Neural progenitor cell (in vitro differentiated cells): ENCODE measurements around the gene CAPZB. TPM values are rescaled to one million over a fixed set of nuclear protein-coding genes. Genes with fewer than 3 reads are reported as not detected.

ENCODE experiments used
- DNase-seq: peaks from one replicate; pipeline ENCODE4 v3.0.0-alpha.2; 2016; ENCODE audit warnings: low spot score
- H2AFZ ChIP-seq: fragments of 200-600 bp; sonication (generic); replicated peaks from 2 replicates; pipeline ENCODE4 v1.6.1; 2016; ENCODE audit warnings: antibody characterized with exemption
- H3F3A ChIP-seq: fragments of 200-600 bp; sonication (generic); 2 replicates; pipeline ENCODE4 v1.6.1; 2016; ENCODE audit warnings: antibody characterized with exemption, low read depth
- H3K27ac ChIP-seq: fragments of 200-600 bp; sonication (generic); 2 replicates; pipeline ENCODE4 v1.5.1; 2016; ENCODE audit warnings: mild to moderate bottlenecking
- H3K27me3 ChIP-seq: fragments of 200-600 bp; sonication (generic); 2 replicates; pipeline ENCODE4 v1.6.1; 2016; ENCODE audit warnings: mild to moderate bottlenecking, moderate library complexity
- H3K36me3 ChIP-seq: fragments of 200-600 bp; sonication (generic); 2 replicates; pipeline ENCODE4 v1.5.1; 2016
- H3K4me1 ChIP-seq: fragments of 200-600 bp; sonication (generic); 2 replicates; pipeline ENCODE4 v1.6.1; 2016; ENCODE audit warnings: mixed run types
- H3K4me2 ChIP-seq: fragments of 200-600 bp; sonication (generic); 2 replicates; pipeline ENCODE4 v1.6.1; 2016
- H3K4me3 ChIP-seq: fragments of 200-600 bp; sonication (generic); 2 replicates; pipeline ENCODE4 v1.5.1; 2016
- H3K79me2 ChIP-seq: fragments of 200-600 bp; sonication (generic); 2 replicates; pipeline ENCODE4 v1.6.1; 2016; ENCODE audit warnings: low read depth
- H3K9ac ChIP-seq: fragments of 200-600 bp; sonication (generic); 2 replicates; pipeline ENCODE4 v1.6.1; 2016
- H3K9me3 ChIP-seq: fragments of 200-600 bp; sonication (generic); 2 replicates; pipeline ENCODE4 v1.5.1; 2016; ENCODE audit warnings: low read depth
- H4K20me1 ChIP-seq: fragments of 200-600 bp; sonication (generic); 2 replicates; pipeline ENCODE4 v1.6.1; 2016; ENCODE audit warnings: low read depth
- H3K27ac Mint-ChIP-seq: 3 replicates; pipeline ENCODE4 v1.8.0; 2021; ENCODE audit warnings: mixed read lengths
- H3K27me3 Mint-ChIP-seq: 2 replicates; pipeline ENCODE4 v1.8.0; 2022; ENCODE audit warnings: low read depth, mild to moderate bottlenecking, inconsistent platforms, moderate library complexity, mixed read lengths; ENCODE audit not compliant: insufficient read depth
- H3K36me3 Mint-ChIP-seq: 3 replicates; pipeline ENCODE4 v1.8.0; 2021; ENCODE audit warnings: mixed read lengths
- H3K4me1 Mint-ChIP-seq: 3 replicates; pipeline ENCODE4 v1.8.0; 2021; ENCODE audit warnings: mixed read lengths
- H3K4me3 Mint-ChIP-seq: 3 replicates; pipeline ENCODE4 v1.8.0; 2021; ENCODE audit warnings: mild to moderate bottlenecking, moderate library complexity, mixed read lengths
- H3K9me3 Mint-ChIP-seq: 3 replicates; pipeline ENCODE4 v1.8.0; 2020; ENCODE audit warnings: mixed read lengths
- EZH2 ChIP-seq: fragments of 200-600 bp; sonication (generic); IDR thresholded peaks from 2 replicates; pipeline ENCODE4 v1.6.1; 2017; ENCODE audit warnings: antibody characterized with exemption, mild to moderate bottlenecking, moderate library complexity
- EZH2phosphoT487 ChIP-seq: fragments of 200-600 bp; sonication (generic); IDR thresholded peaks from 2 replicates; pipeline ENCODE4 v1.6.1; 2017; ENCODE audit warnings: antibody characterized with exemption
- total RNA-seq: library from RNA; depleted of rRNA; stranded (reverse); fragments of >200 nt; gene quantifications from 2 replicates; pipeline ENCODE4 v1.2.3, GENCODE V29; 2015; ENCODE audit warnings: low replicate concordance
- TF ChIP-seq, protein P1 (sequence below): fragments of 200-600 bp; sonication (generic); IDR thresholded peaks from 2 replicates; pipeline ENCODE4 v1.5.1; 2017; ENCODE audit warnings: antibody characterized with exemption, mild to moderate bottlenecking

Gene CAPZB
- total RNA-seq, 1 donor from 2014 or later, result 134 TPM

DNA sequence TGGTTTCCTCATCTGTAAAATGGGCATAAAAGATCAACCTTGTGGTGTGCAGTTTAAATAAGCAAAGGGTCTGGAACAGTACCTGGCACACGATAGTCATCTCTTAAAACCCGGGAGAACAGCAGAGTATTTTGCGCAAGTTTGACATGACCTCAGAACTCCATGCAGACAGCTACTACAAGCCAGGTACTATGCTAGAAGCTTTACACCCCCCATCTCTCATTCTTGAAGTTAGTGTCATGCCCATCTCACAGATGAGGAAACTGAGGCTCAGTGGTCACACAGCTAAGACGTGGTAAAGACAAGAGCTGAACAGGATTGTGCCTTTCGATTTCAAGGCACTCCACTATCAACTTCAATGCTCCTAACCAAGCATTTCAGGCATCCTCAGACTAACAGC, 78.7 kb downstream of the CAPZB start:
- Histone ChIP-seq H3K27ac (peak overlapping the region; percentile 76), H3K9me3 (no peaks in the 10 kb centered on the region), H3K4me2 (peak overlapping the region; percentile 64), H3F3A (peaks cover 56% of the 10 kb centered on the region), H3K4me3 (no peak overlapping the region), H3K27me3 (no peaks in the 10 kb centered on the region), H2AFZ (no peak overlapping the region), H4K20me1 (peaks cover 88% of the 10 kb centered on the region), H3K36me3 (no peaks in the 10 kb centered on the region), H3K79me2 (peaks cover 81% of the 10 kb centered on the region), H3K4me1 (peaks cover 76% of the 10 kb centered on the region), H3K9ac (no peak overlapping the region)
- H3K36me3 Mint-ChIP-seq, result peaks cover 3% of the 10 kb centered on the region
- peaks cover 72% of the 10 kb centered on the region for H3K4me1 Mint-ChIP-seq
- TF ChIP-seq, protein P1, sequence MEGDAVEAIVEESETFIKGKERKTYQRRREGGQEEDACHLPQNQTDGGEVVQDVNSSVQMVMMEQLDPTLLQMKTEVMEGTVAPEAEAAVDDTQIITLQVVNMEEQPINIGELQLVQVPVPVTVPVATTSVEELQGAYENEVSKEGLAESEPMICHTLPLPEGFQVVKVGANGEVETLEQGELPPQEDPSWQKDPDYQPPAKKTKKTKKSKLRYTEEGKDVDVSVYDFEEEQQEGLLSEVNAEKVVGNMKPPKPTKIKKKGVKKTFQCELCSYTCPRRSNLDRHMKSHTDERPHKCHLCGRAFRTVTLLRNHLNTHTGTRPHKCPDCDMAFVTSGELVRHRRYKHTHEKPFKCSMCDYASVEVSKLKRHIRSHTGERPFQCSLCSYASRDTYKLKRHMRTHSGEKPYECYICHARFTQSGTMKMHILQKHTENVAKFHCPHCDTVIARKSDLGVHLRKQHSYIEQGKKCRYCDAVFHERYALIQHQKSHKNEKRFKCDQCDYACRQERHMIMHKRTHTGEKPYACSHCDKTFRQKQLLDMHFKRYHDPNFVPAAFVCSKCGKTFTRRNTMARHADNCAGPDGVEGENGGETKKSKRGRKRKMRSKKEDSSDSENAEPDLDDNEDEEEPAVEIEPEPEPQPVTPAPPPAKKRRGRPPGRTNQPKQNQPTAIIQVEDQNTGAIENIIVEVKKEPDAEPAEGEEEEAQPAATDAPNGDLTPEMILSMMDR, result no peak
- TF ChIP-seq EZH2phosphoT487 (no peak), EZH2 (no peak)
- peak overlapping the region; percentile 46 for H3K27ac Mint-ChIP-seq
- peaks cover 10% of the 10 kb centered on the region for H3K27me3 Mint-ChIP-seq
- H3K4me3 Mint-ChIP-seq, result peak overlapping the region; percentile 68
- H3K9me3 Mint-ChIP-seq, result no peaks in the 10 kb centered on the region
- no peak for DNase-seq

- no peaks in the 10 kb centered on the region for H3K9me3 Mint-ChIP-seq
- Histone ChIP-seq H4K20me1 (peaks cover 87% of the 10 kb centered on the region), H3K79me2 (peaks cover 78% of the 10 kb centered on the region), H3K4me1 (peaks cover 78% of the 10 kb centered on the region), H2AFZ (no peak overlapping the region), H3F3A (peaks cover 62% of the 10 kb centered on the region), H3K36me3 (no peaks in the 10 kb centered on the region), H3K4me3 (no peak overlapping the region), H3K27me3 (no peaks in the 10 kb centered on the region), H3K9ac (no peak overlapping the region), H3K4me2 (peak overlapping the region; percentile 64), H3K9me3 (no peaks in the 10 kb centered on the region), H3K27ac (peak overlapping the region; percentile 76)
- H3K36me3 Mint-ChIP-seq, result no peaks in the 10 kb centered on the region
- H3K27me3 Mint-ChIP-seq, result peaks cover 10% of the 10 kb centered on the region
- H3K27ac Mint-ChIP-seq, result peak overlapping the region; percentile 46
- peak; percentile 91 for DNase-seq
- peaks cover 79% of the 10 kb centered on the region for H3K4me1 Mint-ChIP-seq
- H3K4me3 Mint-ChIP-seq, result peak overlapping the region; percentile 68
- TF ChIP-seq EZH2 (no peak), EZH2phosphoT487 (no peak)
- TF ChIP-seq, protein P1, result no peak
Observed at GRCh38 chr1:19405761-19406487, 79.4 kb downstream of the CAPZB start.

DNA sequence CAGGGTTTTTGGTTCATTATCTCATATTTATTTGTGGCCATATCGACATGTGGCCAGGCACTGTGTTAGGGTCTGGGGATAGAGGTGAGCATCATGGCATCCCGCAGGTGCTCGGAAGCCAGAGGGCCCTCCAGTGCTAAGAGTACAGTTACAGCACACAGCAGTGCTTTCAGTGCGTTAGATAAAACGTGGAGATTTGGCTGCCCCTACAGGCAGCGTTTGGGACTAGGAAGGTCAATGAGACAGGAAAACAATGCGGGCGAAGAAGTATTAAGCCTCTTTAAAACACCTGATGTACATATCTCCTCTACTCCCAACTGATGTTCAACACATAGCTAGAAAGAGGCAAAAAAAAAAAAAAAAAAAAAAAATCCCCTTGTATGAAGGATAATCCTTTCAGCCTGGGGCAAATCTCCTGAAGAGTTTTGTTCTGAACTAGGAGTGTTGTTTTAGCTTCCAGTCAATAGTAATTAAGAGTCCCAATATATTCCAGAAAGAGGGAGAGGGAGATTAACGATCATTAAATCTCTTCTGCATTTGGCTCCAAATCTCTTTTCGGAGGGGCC, 80.1 kb downstream of the CAPZB start:
- TF ChIP-seq, protein P1, result peak; percentile 46
- no peak for TF ChIP-seq EZH2phosphoT487
- no peak for TF ChIP-seq EZH2
- no peak overlapping the region for H3K9ac ChIP-seq
- Mint-ChIP-seq H3K9me3 (no peaks in the 10 kb centered on the region), H3K36me3 (no peaks in the 10 kb centered on the region), H3K27me3 (peaks cover 10% of the 10 kb centered on the region), H3K4me1 (peaks cover 84% of the 10 kb centered on the region), H3K4me3 (peak overlapping the region; percentile 68), H3K27ac (peak overlapping the region; percentile 46)
- H3K27ac ChIP-seq, result peak overlapping the region; percentile 76
- H3K4me1 ChIP-seq, result peaks cover 84% of the 10 kb centered on the region
- no peak overlapping the region for H2AFZ ChIP-seq
- H3K27me3 ChIP-seq, result no peaks in the 10 kb centered on the region
- H3K4me3 ChIP-seq, result no peak overlapping the region
- peaks cover 88% of the 10 kb centered on the region for H4K20me1 ChIP-seq
- peak overlapping the region; percentile 64 for H3K4me2 ChIP-seq
- peak; percentile 72 for DNase-seq
- peaks cover 81% of the 10 kb centered on the region for H3K79me2 ChIP-seq
- H3F3A ChIP-seq, result peaks cover 65% of the 10 kb centered on the region
- no peaks in the 10 kb centered on the region for H3K9me3 ChIP-seq
- no peaks in the 10 kb centered on the region for H3K36me3 ChIP-seq
